ENCODE results near the gene CARMIL1.

The CARMIL1 gene

GRCh38 chr6:25485821-25486534 is 206.8 kb downstream of the CARMIL1 start (continued):
- TF ChIP-seq ZNF610 (tag by site-specific recombination; IDR thresholded peaks at IDR 0.05; ENCODE audit: borderline replicate concordance), result no peak
- no peak for TF ChIP-seq ZSCAN4 (tag by site-specific recombination; IDR thresholded peaks at IDR 0.05)
- 0 out of 2 replicates have a peak, but pooled peaks have one; percentile 49 for TF ChIP-seq TRIM28 (IDR thresholded peaks at IDR 0.05; ENCODE audit: borderline replicate concordance, low read length)
- TF ChIP-seq ZNF707 (tag by site-specific recombination; IDR thresholded peaks at IDR 0.05), result no peak
- no peak for TF ChIP-seq ZNF701 (tag by site-specific recombination; IDR thresholded peaks at IDR 0.05)
- TF ChIP-seq ZNF830 (tag by site-specific recombination; IDR thresholded peaks at IDR 0.05; ENCODE audit: low read depth), result no peak
- TF ChIP-seq ZNF169 (tag by site-specific recombination; IDR thresholded peaks at IDR 0.05), result no peak
- TF ChIP-seq ZNF202 (tag by site-specific recombination; IDR thresholded peaks at IDR 0.05; ENCODE audit: borderline replicate concordance), result no peak
- TF ChIP-seq ZNF302 (tag by site-specific recombination; IDR thresholded peaks at IDR 0.05; ENCODE audit: low read depth), result no peak
- TF ChIP-seq ZNF48 (tag by site-specific recombination; IDR thresholded peaks at IDR 0.05), result no peak
- no peak for TF ChIP-seq ZNF155 (tag by site-specific recombination; IDR thresholded peaks at IDR 0.05)

GRCh38 chr6:25486550-25486949 is 207.4 kb downstream of the CARMIL1 start:
- Histone ChIP-seq H3K9me3 (ENCODE audit: control insufficient read depth, insufficient read depth, low read depth, low read length) (no peaks in the 10 kb centered on the region), H3K27ac (ENCODE audit: extremely low read depth, low read depth, low read length) (no peak overlapping the region), H3K4me1 (ENCODE audit: control insufficient read depth, insufficient read depth, low read length) (peaks cover 21% of the 10 kb centered on the region), H3K36me3 (ENCODE audit: control insufficient read depth in 2 of 2, insufficient read depth in 1 of 2, low read length in 2 of 2) (no peaks in the 10 kb centered on the region), H3K4me3 (ENCODE audit: low read depth, low read length) (no peak overlapping the region)
- ChIA-PET POLR2A (interaction anchor here (0.5 kb wide), 1 partner anchor 293 kb away, joined by 4 read pairs; no protein-coding TSS in a partner anchor), CTCF (interaction anchor here (0.6 to 9.4 kb wide), 5 partner anchors 27 to 988 kb away, joined by 3 to 124 read pairs (median 3); partner anchors contain the start of gene CARMIL1)
- TF ChIP-seq ZNF221 (tag by site-specific recombination; IDR thresholded peaks at IDR 0.05; ENCODE audit: borderline replicate concordance) (no peak), ZBTB7A (tag by site-specific recombination; IDR thresholded peaks at IDR 0.05; ENCODE audit: low read depth) (no peak), OVOL3 (tag by site-specific recombination; IDR thresholded peaks at IDR 0.05) (no peak), REPIN1 (tag by site-specific recombination; IDR thresholded peaks at IDR 0.05; ENCODE audit: low read depth) (no peak), TSHZ1 (tag by site-specific recombination; IDR thresholded peaks at IDR 0.05; ENCODE audit: borderline replicate concordance) (no peak), ZNF211 (tag by site-specific recombination; IDR thresholded peaks at IDR 0.05; ENCODE audit: low read depth) (no peak), ZSCAN30 (tag by site-specific recombination; IDR thresholded peaks at IDR 0.05) (no peak), ZNF580 (tag by site-specific recombination; IDR thresholded peaks at IDR 0.05) (no peak), ZNF266 (tag by site-specific recombination; IDR thresholded peaks at IDR 0.05; ENCODE audit: low read depth) (no peak), KLF10 (tag by site-specific recombination; IDR thresholded peaks at IDR 0.05) (no peak), ZNF76 (tag by site-specific recombination; IDR thresholded peaks at IDR 0.05; ENCODE audit: borderline replicate concordance, low read depth) (no peak), ZNF18 (tag by site-specific recombination; IDR thresholded peaks at IDR 0.05) (no peak), ZNF521 (tag by site-specific recombination; IDR thresholded peaks at IDR 0.05) (no peak), ZNF350 (tag by site-specific recombination; IDR thresholded peaks at IDR 0.05) (no peak), ZFP41 (tag by site-specific recombination; IDR thresholded peaks at IDR 0.05; ENCODE audit: borderline replicate concordance) (no peak), KLF1 (tag by site-specific recombination; IDR thresholded peaks at IDR 0.05) (no peak), GFI1B (tag by site-specific recombination; IDR thresholded peaks at IDR 0.05) (no peak), MEIS1 (CRISPR knock-in tag; IDR thresholded peaks at IDR 0.05; ENCODE audit: borderline replicate concordance) (no peak)
